ENCODE measurements around the gene TCEAL4.
"Not testable (repeated sequence)": the region's sequence is repeated elsewhere in the genome, so short reads cannot be mapped to it uniquely, and the experiment has no call there.

The TCEAL4 gene

GRCh38 chrX:103595202-103595601 is 9.9 kb downstream of the TCEAL4 start:
- not testable (repeated sequence) for DNase-seq

GRCh38 chrX:103607364-103608305 is 22.3 kb downstream of the TCEAL4 start, which contains the start of gene TCEAL3:
Gene TCEAL3 (plus strand): TSS chrX:103607963. CDS start chrX:103609065, 1,102 bp downstream.
- peak; percentile 32 to 40 for DNase-seq

GRCh38 chrX:103608306-103608963 is 23.1 kb downstream of the TCEAL4 start:
- peak in 1 of 2 experiments; percentile 19 for DNase-seq

- no peak for DNase-seq
Measured at GRCh38 chrX:103610282-103610681, 25.0 kb downstream of the TCEAL4 start.

- DNase-seq = no peak
Measured at GRCh38 chrX:103613362-103613890, 28.1 kb downstream of the TCEAL4 start.

GRCh38 chrX:103614999-103615398 is 29.7 kb downstream of the TCEAL4 start:
- no peak for DNase-seq

- no peak for DNase-seq
Measured at GRCh38 chrX:103615781-103616371, 30.6 kb downstream of the TCEAL4 start.

- no peak for DNase-seq
Measured at GRCh38 chrX:103616676-103617186, 31.4 kb downstream of the TCEAL4 start.

- no peak for DNase-seq
Measured at GRCh38 chrX:103624111-103624510, 38.8 kb downstream of the TCEAL4 start.

GRCh38 chrX:103626855-103627254 is 41.5 kb downstream of the TCEAL4 start:
- DNase-seq = no peak

GRCh38 chrX:103628386-103629317 is 43.3 kb downstream of the TCEAL4 start, which contains the start of gene TCEAL1:
Gene TCEAL1 (plus strand): TSS chrX:103628975. CDS start chrX:103629917, 942 bp downstream.
- peak; percentile 48 to 54 for DNase-seq

GRCh38 chrX:103629318-103630170 is 44.2 kb downstream of the TCEAL4 start:
- peak; percentile 40 for DNase-seq

- DNase-seq = no peak
Measured at GRCh38 chrX:103630171-103630511, 44.8 kb downstream of the TCEAL4 start.

- DNase-seq = no peak
Measured at GRCh38 chrX:103631145-103631544, 45.8 kb downstream of the TCEAL4 start.

GRCh38 chrX:103635436-103635835 is 50.1 kb downstream of the TCEAL4 start:
- no peak for DNase-seq

Data from activated T-cell treated with anti-CD3 and anti-CD28 coated beads, Interleukin-2, amount 50 U/mL, for 48 hours (primary cell).